ENCODE measurements around the gene ASAP3.
A peak's percentile ranks its signal among the peaks of the same experiment; 100 is the strongest.
"Not testable (repeated sequence)": the region's sequence is repeated elsewhere in the genome, so short reads cannot be mapped to it uniquely, and the experiment has no call there.

ASAP3 gene

GRCh38 chr1:23514111-23514679, 30.2 kb upstream of the ASAP3 start:
- no peak for DNase-seq

- no peak for DNase-seq
These were observed 25.9 kb upstream of the ASAP3 start for GRCh38 chr1:23509896-23510295.

DNA sequence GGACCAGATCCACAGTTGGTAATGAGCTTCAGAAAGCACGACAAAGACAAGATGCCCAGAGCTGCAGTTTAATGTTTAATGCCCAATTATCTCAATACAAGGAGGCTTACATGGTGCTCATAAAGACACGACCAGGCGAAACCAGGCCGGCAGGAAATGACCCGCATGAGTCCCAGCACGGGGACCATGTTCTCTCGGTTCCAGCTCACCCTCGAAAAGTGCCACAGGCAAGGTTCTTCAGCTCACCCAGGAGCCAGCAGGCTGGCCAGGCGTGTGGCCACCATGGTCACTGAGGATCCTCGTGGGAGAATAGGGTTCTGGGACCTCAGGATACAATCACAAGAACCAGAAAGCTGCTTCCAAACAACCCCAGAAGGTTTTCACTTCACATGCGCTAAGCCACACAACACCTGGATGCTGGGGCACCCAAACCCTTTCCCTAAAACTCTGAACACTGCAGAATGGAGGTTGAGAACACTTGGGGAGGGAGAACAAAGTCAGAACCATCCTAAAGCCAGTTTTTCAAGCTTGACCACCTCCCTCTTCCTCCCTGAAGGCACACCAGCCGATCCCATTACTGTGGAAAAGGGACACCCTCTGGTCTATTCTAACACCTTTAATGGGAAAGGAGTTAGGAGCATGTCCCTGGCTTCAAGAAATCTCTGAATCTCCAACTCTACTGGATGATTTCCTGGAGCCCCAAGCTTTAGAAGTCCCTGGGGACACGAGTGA, 22.6 kb upstream of the ASAP3 start:
- DNase-seq, result no peak

- no peak for DNase-seq
These were observed 21.9 kb upstream of the ASAP3 start for GRCh38 chr1:23505851-23506250.

DNA sequence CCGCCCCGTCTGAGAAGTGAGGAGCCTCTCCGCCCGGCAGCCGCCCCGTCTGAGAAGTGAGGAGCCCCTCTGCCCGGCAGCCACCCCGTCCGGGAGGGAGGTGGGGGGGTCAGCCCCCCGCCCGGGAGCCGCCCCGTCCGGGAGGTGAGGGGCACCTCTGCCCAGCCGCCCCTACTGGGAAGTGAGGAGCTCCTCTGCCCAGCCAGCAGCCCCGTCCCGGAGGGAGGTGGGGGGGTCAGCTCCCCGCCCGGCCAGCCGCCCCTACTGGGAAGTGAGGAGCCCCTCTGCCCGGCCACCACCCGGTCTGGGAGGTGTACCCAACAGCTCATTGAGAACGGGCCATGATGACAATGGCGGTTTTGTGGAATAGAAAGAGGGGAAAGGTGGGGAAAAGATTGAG, 20.2 kb upstream of the ASAP3 start:
- not testable (repeated sequence) for DNase-seq

GRCh38 chr1:23502951-23503350, 19.0 kb upstream of the ASAP3 start:
- no peak for DNase-seq

GRCh38 chr1:23500466-23500865, 16.5 kb upstream of the ASAP3 start:
- DNase-seq, result no peak

DNA sequence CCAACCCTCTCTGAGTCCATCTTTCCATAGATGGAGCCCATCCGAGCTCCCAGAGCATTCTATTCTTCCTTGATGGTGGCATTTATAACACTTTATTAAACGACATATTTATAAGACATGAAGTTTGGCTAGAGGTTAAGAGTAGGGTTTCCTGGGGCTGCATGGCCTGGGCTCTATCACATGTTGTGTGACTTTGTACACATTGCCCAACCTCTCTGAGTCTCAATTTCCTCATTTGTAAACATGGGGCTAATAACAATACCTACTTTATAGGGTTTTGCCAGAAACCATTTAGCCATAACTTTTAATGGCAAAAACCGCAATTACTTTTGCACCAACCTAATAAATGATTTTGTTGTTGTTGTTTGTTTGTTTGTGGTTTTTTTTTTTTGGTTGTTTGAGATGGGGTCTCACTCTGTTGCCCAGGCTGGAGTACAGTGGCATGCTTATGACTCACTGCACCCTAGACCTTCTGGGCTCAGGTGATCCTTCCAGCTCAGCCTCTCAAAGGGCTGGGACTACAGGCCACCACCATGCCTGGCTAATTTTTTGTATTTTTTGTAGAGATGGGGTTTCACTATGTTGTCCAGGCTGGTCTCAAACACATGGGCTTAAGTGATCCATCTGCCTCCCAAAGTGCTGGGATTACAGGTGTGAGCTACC, 13.9 kb upstream of the ASAP3 start:
- DNase-seq, result no peak

- DNase-seq, result no peak
These were observed 12.7 kb upstream of the ASAP3 start for GRCh38 chr1:23496490-23497181.

DNA sequence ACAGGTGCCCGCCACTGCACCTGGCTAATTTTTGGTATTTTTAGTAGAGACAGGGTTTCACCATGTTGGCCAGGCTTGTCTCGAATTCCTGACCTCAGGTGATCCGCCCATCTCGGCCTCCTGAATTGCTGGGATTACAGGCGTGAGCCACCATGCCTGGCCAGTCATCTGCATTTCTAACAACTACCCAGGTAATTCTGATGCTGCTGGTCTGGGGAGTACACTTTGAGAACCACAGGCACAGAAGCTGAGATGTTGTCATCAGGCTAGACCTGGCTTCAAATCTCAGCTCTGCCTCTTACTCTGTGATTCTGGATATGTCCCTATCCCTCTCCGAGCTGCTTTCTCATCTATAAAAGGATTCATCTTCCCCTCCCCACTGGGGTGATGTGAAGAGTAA, 10.9 kb upstream of the ASAP3 start:
- not testable (repeated sequence) for DNase-seq

DNA sequence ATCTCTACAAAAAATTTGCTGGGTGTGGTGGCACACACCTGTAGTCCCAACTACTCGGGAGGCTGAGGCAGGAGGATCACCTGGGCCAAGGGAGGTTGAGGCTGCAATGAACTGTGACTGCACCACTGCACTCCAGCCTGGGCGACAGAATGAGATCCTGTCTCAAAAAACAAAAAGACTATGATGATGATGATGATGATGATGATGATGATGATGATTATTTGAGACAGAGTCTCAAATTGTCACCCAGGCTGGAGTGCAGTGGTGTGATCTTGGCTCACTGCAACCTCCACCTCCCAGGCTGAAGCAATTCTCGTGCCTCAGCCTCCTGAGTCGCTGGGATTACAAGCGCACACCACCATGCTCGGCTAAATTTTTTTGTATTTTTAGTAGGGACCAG, 8.8 kb upstream of the ASAP3 start:
- not testable (repeated sequence) for DNase-seq

DNA sequence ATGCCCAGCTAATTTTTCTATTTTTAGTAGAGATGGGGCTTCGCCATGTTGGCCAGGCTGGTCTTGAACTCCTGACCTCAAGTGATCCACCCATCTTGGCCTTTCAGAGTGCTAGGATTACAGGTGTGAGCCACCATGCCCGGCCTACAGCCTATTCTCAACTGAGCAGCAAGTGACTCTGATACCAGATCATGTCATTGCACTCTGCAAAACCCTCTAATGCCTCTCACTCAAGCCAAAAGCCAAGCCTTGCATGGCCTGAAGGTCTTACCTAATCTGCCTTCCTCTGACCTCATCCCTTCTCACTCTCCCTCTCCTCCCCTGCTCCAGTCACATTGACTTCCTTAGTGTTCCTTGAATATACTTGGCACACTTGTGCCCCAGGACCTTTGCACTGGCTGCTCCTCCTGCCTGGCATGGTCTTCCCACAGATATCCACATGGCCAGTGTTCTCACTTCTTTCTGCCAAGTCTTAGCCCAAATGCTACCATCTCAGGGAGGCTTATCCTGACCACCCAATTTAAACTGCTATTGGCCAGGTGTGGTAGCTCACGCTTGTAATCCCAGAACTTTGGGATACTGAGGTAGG, 8.2 kb upstream of the ASAP3 start:
- DNase-seq, result no peak

GRCh38 chr1:23489842-23490241, 5.9 kb upstream of the ASAP3 start:
- DNase-seq, result no peak

- DNase-seq, result no peak
These were observed 988 bp upstream of the ASAP3 start for GRCh38 chr1:23485002-23485332.

DNA sequence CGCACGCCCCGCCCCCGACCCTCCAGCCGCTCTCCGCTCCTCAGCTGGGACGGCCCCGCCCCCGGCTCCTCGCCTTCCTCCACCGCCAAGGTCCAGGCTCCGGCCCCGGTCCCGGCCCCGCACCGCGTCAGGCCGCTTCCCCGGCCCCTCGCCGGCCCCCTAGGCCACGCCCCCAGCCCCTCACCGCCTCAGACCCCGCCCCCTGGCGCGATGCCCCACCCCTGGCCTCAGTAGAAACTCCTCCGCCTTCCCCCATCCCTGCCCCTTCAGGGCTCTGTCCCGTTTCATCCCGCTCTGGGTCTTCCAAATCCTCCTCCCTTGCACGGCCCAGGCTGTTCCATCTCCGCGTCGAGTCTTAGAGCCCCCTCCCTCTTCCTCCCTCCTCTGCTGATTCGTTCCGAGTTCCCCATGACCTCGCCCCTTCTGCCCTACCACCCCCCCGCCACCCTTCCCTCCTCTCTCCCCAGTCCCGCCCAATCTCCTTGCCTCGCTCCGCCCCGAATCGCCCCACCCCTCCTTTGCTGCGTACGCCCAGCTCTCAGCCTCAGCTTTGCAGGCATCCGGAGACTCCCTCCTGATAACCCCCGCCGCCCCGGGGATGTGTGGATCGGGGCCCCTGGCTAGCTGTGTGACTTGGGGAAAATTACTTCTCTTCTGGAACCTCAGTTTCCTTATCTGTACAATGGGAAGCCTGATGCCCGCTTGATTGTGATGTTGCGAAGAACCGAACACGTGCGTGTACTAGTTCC, 448 bp upstream of the ASAP3 start:
- DNase-seq, result peak; percentile 64 to 92

DNA sequence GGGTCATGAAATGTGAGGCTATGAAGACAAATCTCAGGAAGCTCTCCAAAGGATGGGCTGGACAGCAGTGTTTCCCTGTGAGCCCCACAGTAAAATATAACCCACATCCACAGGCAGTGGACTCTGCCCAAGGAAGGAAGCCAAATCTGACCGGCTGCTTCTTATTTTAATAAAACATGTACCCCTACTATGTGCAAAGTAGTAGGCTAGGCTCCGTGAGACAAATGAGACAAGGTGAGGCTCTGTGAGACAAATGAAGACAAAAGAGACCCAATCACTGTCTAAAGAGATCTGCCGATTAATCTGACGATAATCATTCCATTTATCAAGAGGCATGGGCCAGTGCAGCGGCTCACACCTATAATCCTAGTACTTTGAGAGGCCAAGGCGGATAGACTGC, 2.1 kb downstream of the ASAP3 start:
- no peak for DNase-seq

- DNase-seq, result no peak
These were observed 2.9 kb downstream of the ASAP3 start for GRCh38 chr1:23481026-23481597.

GRCh38 chr1:23480187-23481025, 3.6 kb downstream of the ASAP3 start:
- no peak for DNase-seq

DNA sequence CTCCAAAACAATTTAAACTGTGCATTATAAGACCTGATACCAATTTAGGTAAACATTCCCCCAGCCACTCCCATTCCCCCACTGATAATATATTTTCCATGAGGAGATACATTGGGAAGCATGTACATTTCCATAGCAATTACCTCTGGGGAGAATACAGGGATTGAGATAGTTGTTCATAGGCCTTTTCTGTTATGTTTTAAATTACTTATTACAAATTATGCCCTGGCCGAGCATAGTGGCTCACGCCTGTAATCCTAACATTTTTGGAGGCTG, 4.4 kb downstream of the ASAP3 start:
- no peak for DNase-seq

GRCh38 chr1:23478896-23479665, 4.9 kb downstream of the ASAP3 start:
- DNase-seq, result no peak
